ENCODE results near the gene SASH1.

Gene SASH1

DNA sequence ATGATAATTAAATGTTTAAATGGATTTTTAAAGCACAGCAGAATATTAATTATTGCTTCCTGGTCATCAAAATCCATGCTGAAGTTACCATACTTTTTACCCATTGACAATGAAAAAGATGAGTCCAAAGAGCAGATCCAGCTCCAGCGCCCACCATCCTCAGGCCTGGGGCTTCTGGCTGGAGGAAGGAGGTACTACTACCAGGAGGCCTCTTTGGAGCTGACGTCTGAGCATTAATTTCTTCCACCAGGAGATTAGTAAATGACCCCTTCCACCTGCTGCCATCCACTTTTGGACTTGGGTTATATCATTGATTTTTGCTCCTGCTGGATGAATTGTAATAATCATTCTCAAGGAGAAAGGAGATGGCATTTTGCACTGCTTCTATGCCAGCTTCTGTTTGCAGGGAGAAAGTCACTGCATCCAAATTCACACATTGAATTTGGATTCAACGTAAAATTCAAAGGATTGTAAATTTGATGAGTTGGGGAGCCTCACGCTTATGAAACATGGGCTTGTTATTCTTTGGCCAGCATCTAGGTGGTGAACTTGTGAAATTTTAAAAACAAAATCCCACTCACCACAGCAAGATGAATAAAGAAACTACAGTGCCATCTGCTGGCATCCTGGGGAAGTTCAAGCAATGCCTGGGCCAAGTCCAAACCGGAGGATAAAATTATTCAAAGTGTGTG, 121.8 kb downstream of the SASH1 start:
- intact Hi-C loops (cut with DNase I), result loop anchor here (5.0 kb wide), 2 partner anchors 117 to 287 kb away; no protein-coding TSS in a partner anchor
- peak; percentile 31 to 93 (median 78) for DNase-seq

DNA sequence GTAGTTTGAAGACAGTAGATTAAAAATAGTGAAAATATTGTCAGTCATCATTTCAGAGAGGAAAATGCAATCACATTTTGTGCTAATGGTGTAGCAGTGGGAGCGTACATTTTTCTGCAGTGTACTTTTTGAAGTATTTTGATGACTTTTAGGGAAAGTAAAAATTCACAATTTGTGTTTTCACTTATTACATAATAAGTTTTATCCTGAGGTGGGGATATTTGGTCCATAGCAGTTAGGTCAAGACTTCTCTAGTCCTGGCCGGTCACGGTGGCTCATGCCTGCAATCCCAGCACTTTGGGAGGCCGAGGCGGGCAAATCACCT, 122.3 kb downstream of the SASH1 start:
- DNase-seq, result no peak

DNA sequence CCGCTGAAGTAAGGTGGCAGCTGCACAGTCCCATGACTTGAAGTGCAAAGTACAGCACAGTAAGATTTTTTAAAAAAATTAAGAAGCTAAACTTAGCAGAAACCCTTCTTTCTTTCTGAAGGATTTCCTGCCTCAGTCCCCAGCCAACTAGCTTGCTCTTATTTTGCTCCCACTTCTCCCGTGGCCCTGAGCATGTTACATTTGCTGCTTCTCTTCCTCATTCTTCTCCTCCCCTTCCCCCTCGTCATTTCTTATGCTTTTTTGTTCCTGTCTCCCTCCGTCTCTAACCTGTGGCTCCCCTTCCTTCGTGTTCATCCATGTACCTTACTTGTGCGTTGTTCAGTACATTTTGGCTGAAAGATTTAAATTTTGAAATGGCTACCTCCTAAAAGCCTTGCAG, 123.0 kb downstream of the SASH1 start:
- intact Hi-C loops (cut with DNase I), result no loop called here
- DNase-seq, result no peak

More for the DNA sequence above, 122.3 kb downstream of the SASH1 start:
- intact Hi-C loops (cut with DNase I), result no loop called here

DNA sequence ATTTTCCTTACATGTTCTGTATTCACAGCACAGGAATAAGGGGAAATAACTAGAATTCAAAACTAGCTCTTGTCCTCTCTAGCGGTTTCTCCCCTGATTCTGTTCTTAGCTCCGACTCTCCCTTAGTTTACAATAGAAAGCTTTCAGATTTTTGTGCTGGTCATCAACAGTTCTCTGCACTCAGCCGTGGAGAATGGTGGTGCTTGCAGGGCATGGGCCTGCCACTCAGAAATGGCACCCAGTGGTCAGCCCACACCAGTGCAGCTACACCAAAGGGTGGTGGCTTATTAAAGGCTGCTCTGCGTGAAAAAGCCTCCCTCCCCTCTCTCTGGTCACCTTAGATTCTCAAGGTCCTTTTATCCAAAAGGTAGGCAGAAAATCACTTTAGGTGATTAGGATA, 123.5 kb downstream of the SASH1 start:
- intact Hi-C loops (cut with DNase I), result no loop called here
- peak in 21 of 42 donors; percentile 14 to 73 (median 50) for DNase-seq

DNA sequence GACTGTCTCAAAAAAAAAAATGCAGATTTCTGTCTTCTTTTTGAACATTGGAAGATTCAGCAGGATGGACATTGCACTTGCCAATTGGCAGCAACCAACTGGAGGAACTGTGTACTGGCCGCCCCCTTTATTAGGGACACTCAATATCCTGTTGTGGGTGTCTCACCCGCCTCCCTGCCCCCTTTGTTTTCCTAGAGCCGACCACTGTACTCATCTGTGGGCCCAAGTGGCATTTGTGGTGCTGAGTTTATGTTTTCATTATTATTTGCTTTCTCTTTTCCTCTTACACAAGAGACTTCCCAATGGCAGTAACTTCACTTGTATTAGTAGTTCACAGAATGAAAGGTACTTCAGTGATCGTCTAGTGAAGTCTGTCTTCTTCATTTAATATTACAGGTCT, 125.3 kb downstream of the SASH1 start:
- intact Hi-C loops (cut with DNase I), result no loop called here
- no peak for DNase-seq

DNA sequence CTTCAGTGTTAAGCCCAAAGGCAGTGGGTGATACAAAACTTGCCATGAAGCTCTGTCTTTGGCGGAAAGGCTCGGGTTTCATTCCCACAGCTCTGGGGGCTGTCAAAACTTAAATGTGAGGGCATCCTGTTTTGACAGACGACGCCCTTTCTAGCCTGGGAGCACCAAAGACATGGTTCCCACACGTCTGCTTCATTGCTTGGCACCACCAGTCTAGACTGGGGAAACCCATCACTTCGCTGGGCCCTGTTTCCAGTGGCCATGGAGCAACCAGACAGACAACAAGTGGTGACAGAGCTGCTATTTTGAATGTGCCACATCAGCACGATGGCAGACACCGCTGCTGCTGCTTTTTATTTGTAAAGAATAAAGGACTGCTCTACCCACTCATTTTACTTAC, 127.5 kb downstream of the SASH1 start:
- DNase-seq, result no peak

DNA sequence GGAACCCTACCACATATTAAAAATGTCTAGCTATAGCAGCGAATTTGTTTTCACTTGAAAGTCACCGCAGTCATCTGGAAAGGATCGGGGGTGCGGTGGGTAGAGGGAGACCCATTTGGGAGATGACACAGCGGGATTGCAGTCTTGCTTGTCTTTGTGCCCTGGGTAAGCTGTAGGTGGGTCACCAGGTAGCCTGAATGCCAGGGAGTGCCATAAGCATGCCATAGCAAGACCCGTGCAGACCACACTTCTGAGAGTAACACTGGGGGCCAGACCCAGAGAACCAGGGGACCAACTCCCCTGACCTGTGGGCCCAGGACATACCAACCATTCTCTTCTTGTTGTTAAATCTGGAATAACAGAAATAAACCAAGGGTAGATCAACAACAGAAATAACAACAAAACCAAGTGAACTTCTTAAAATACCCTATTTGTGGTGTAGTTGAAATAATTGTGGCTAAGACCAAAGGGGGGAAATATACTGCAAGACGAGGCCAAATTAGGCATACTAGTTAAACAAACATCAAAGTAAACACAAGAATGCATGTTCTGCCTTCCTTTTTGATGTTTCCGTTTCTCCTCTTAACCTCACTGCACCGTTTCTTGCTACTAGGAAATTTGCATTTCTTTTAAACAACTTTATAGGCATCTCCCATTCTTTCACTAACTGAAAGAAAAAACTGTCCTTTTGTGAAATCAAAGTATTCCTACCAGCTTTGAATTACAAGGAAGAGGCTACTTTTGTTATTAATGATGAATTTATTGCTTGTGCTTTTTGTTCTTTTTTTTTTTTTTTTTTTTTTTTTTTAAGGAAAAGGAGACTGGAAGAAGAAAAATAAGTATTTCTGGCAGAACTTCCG, 128.2 kb downstream of the SASH1 start:
- intact Hi-C loops (cut with DNase I), result no loop called here
- DNase-seq, result no peak

More for the DNA sequence above, 127.5 kb downstream of the SASH1 start:
- intact Hi-C loops (cut with DNase I), result no loop called here

DNA sequence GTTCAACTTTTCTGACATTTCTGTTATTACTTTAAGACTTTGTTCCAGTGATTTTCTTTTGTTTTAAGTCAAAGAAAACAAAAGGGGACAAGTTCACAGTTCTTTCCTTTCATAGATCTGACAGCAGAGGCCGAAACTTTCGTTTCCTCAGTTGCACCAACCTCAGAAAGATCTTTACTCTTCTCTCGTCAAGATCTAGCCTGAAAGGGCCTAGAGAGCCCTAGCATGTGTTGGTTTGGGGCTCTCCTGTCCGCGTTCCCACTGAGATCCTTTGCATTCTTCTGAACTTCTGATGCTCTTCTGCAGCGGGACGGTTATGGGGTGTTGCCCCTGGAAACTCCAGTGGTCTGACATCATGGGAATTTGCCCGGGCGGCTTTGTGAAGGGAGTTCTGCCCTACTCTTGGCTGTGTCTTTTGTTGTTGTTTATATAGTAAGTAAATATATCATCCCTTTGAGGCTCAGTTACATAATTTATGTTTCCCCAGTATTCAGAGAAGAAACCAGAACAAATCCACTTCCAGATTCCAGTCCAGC, 129.1 kb downstream of the SASH1 start:
- intact Hi-C loops (cut with DNase I), result no loop called here
- DNase-seq, result peak in 3 of 42 donors; percentile 25 to 45 (median 36)

DNA sequence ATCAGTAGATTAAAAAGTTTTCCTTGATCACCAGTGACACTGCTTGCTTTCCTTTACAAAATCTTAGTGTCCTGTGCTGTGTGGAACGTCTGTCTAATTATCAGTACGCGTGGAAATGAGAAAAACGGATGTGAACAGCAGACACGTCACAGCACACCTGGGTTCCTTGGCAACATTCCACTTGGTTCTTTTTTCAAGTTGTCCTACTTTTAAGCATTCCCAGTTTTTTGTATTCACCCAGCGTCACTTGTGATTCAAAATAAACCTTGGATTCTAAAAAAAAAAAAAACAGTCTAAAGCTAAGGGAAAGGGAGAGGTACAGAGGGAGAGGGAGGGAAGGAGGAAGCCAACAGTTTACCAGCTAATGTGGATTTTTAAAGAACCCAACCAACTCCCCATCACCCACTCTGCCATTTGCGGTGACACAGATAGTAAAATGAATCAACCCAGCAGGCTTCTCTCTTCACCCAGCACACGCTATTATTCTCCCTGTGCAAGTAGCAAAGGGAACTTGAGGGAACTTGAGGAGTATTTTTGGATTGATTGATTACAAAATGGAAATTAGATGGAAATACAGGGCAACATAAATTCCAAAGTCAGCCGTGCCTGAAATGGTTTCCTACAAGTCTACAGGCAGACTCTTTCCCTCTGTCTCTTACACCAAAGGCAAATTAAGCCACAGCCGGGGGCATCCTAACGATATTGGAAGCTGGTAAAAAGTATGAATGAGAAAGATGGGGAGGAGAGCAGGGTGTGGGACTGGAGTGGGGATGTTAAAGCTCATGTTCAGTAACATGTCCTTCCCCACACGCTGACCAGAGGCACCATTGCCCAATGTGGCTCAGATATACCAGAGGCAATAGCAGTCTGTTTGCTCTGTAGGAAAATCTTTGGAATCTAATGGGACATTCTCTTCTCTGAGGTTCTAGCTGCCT, 129.8 kb downstream of the SASH1 start:
- intact Hi-C loops (cut with DNase I), result no loop called here
- peak in 3 of 42 donors; percentile 22 to 36 (median 34) for DNase-seq

DNA sequence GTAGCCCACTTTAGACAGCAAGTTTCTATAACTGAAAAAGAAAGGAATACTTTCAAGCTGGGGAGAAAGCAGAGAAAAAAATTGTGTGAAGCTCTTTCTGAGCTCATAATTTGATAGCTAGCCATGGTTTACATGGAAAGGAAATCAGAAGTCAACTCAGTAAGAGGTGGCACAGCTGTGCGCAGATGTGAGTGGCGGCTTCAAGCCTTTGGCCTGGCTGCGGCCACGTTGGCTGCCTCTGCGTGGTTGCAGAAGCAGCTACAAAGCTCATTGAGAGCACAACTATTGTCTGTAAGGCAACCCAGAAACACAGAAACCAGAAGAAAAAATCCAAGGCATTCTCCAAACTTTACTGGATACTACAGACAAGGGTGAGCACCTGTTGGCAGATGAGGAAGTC, 136.9 kb downstream of the SASH1 start:
- intact Hi-C loops (cut with DNase I), result no loop called here

DNA sequence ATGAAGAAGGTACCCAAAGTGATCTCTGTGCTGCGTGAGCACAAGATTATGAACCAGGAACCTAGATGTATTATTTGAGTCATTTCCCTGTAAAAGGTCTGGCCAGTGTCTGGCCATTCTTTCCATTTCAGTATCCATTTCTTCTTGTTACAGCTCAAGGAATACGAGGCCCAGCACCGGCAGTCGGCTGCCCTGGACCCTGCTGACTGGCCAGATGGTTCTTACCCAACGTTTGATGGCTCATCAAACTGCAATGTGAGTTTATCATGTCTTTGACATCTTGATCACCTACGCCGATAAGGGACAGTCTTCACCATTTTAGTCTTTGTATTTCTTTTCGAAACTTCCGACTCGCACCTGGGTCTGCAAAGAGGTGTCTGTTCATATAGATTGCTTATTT, 144.8 kb downstream of the SASH1 start:
- intact Hi-C loops (cut with DNase I), result no loop called here

More for the DNA sequence above, 136.9 kb downstream of the SASH1 start:
- DNase-seq, result peak in 1 of 42 donors; percentile 21

DNA sequence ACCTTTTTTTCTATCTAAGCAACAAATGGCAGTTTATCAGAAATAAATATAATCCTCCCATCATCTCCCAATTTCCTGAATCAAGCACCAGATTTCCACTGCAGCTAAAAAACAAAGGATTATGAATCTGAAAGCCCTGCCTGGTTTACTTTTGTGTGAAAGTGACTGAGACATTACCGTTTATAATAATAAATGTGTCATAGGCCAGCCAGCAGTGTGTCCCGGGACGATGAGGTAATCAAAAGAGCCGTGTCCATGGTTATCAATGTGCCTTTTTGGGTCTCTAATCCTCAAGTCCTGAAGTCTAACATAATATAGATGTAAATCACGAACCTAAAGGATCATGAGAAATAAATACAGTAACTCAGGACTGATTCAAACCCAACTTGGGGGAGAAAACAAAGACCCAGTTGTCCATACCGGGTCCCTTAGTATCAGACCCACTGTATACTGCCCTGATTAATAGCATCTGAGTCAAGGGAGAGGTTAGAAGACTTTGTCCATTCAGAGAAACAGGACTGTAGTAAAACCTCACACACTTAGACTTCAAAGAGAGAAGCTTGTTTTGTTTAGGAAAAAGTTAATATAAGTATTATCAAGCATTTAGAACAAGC, 149.1 kb downstream of the SASH1 start:
- intact Hi-C loops (cut with DNase I), result no loop called here
- no peak for DNase-seq

More for the DNA sequence above, 144.8 kb downstream of the SASH1 start:
- no peak for DNase-seq

DNA sequence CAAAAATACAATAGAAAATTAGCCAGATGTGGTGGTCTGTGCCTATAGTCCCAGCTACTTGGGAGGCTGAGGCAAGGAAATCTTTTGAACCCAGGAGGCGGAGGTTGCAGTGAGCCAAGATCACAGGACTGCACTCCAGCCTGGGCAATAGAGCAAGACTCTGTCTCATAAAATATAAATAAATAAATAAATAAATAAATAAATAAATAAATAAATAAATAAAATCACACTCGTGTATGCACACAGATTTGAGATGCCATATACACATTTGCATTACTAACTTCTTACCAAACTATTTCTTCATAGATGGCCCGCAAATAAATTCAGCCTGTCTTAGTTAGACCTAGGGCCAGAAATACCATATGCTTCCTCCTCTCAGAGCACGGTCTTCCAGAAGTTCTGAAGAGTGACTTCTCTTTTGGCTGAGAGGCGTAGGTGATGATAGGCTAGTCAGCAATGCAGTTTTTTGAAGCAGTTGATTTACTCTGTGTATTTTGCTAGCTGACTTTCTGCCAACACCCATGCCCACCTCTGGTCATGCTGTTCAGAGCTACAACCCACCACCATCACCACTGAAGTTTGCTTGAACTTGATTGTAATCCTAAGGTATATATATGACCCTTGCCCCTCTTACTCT, 150.1 kb downstream of the SASH1 start:
- intact Hi-C loops (cut with DNase I), result no loop called here
- DNase-seq, result no peak

DNA sequence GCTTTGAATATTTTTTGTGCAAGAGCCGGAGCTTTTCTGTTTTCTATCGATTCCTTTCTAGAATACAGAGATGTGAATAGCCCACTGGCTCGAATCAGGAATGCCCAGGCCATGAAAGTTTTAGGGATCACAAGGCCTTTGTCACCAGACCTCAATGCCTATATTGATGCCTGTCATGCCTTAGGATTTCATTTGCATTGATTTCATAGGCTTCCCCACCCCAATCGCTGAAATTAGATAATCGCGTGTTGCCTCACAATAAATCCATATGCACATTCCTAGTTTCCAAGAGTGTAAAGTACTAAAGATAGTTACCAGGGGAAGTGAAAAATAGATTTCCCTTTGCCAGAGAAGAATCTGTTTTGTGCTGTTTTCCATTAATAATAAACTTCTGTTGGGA, 150.8 kb downstream of the SASH1 start:
- peak in 2 of 42 donors; percentile 20 to 67 for DNase-seq
- intact Hi-C loops (cut with DNase I), result no loop called here

DNA sequence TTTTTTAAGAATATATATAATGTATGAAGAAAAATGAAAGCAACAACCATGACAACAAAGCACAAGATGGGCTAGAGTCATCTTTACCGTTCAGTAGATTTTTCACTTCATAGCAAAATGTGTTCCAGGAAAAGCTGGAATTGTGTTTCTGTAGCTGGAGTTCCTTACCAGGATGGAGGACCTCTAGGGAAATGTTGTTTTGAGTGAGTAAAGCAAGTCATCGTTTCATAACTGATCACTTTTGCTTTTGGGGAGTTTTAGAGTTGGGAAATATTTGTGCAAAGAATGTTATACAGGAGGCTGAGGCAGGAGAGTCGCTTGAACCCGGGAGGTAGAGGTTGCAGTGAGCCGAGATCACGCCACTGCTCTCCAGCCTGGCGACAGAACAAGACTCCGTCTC, 151.6 kb downstream of the SASH1 start:
- intact Hi-C loops (cut with DNase I), result no loop called here

DNA sequence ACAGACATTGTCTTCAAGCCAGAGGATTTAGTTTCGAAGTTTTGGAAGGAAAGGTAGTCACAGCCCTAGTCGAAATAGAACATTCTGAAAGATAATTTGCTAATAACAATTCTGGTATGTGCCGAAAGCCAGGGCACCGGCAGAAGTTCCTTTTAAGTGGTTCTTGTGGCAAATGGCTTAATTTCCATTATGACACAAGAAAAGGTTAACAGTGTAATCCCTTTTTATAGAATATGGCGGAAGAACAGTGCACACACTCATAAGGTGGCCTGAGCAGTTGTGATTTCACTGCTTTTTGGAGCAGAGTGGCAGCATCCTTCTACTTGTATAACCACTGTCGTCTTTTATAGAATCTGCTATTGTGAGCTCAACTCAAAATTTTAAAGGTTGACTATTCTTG, 152.4 kb downstream of the SASH1 start:
- no peak for DNase-seq
- intact Hi-C loops (cut with DNase I), result no loop called here

More for the DNA sequence above, 151.6 kb downstream of the SASH1 start:
- no peak for DNase-seq

DNA sequence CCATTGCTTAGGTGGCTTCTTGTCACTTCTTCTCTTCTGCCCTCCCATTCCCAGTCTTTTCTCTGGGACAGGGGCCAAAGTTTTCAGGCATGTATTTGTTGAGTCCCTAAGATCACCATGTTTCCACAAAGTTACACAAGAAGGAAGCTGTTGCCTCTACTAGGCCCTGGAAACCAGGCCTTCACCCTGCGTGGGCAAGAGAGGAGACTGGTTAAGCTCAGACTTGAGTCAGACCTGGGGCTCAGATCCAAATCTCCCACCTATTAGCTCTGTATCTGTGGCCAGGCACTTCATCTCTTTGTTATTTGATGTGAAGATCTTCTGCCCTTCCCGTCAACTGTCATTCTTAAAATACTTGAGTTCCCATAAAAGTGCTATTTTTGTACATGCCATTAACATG, 154.6 kb downstream of the SASH1 start:
- intact Hi-C loops (cut with DNase I), result no loop called here
- DNase-seq, result no peak

DNA sequence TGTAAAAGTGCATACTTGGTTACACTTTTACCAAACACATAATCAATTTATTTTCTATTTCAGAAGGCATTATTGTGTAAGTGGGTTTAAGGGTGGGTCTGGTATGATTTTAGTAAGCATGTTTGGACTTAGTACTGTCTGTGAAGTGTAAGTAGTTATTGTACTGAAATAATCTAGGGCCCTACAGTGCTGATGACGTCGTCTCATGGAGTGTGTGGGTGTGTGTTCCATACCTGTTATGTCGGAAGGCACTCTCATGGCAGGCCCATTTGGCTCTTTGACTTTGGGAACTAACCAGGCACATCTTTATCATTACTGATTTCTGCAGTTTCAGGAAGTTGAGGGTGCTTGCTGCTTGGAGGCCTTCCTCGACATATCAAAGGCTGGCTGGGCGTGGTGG, 155.1 kb downstream of the SASH1 start:
- intact Hi-C loops (cut with DNase I), result no loop called here
- no peak for DNase-seq

Data from head of caudate nucleus (tissue), 42 donors.